WTC11 (cell line): ENCODE data around the gene NCBP1. TPM values are rescaled to one million over a fixed set of nuclear protein-coding genes. Genes with fewer than 3 reads are reported as not detected.
A peak's percentile ranks its signal among the peaks of the same experiment; 100 is the strongest.

ENCODE experiments used
- ATAC-seq: fragments of 200-7000 bp; cut with Tn5 transposase; 2 replicates; pipeline ENCODE4 v1.10.0; 2021; ENCODE audit warnings: mild to moderate bottlenecking, moderate library complexity
- CTCF ChIA-PET: fragments of 300-600 bp; sonication (Branson Sonifier 250); formaldehyde crosslinking; loops from one replicate; lab custom pipeline; 2021; ENCODE audit warnings: antibody characterized with exemption; lab: Charles Lee
- POLR2A ChIA-PET: fragments of 350-600 bp; sonication (Branson Sonifier 250); formaldehyde crosslinking; loops from one replicate; lab custom pipeline; 2021; ENCODE audit warnings: antibody characterized with exemption; lab: Charles Lee
- DNase-seq: peaks from one replicate; pipeline ENCODE4 v3.0.0; 2021; ENCODE audit warnings: low spot score
- H3K27ac Mint-ChIP-seq: 2 replicates; pipeline ENCODE4 v1.8.0; 2021; ENCODE audit warnings: mixed read lengths
- H3K27me3 Mint-ChIP-seq: 2 replicates; pipeline ENCODE4 v1.8.0; 2021; ENCODE audit warnings: low read depth, mild to moderate bottlenecking, moderate library complexity, mixed read lengths
- H3K36me3 Mint-ChIP-seq: 2 replicates; pipeline ENCODE4 v1.8.0; 2021; ENCODE audit warnings: mixed read lengths
- H3K4me1 Mint-ChIP-seq: 2 replicates; pipeline ENCODE4 v1.8.0; 2022; ENCODE audit warnings: mixed read lengths
- H3K4me3 Mint-ChIP-seq: 2 replicates; pipeline ENCODE4 v1.8.0; 2021; ENCODE audit warnings: mild to moderate bottlenecking, moderate library complexity, mixed read lengths
- H3K9me3 Mint-ChIP-seq: 2 replicates; pipeline ENCODE4 v1.8.0; 2021; ENCODE audit warnings: mixed read lengths
- AFF4 ChIP-seq: sonication (generic); formaldehyde crosslinking; IDR thresholded peaks from 2 replicates; pipeline ENCODE4 v1.8.1; 2023; ENCODE audit warnings: mild to moderate bottlenecking, missing genetic modification reagents, borderline replicate concordance
- ATF6 ChIP-seq: sonication (generic); formaldehyde crosslinking; IDR thresholded peaks from 2 replicates; pipeline ENCODE4 v1.8.1; 2023; ENCODE audit warnings: mild to moderate bottlenecking, missing genetic modification reagents
- CTCF ChIP-seq: fragments of 200-600 bp; IDR thresholded peaks from 2 replicates; pipeline ENCODE4 v1.8.0; 2022; ENCODE audit warnings: antibody characterized with exemption
- E2F1 ChIP-seq: sonication (generic); formaldehyde crosslinking; IDR thresholded peaks from 2 replicates; pipeline ENCODE4 v1.8.0; 2022; ENCODE audit warnings: mild to moderate bottlenecking, missing genetic modification reagents
- E2F4 ChIP-seq: sonication (generic); formaldehyde crosslinking; IDR thresholded peaks from 2 replicates; pipeline ENCODE4 v1.8.1; 2022; ENCODE audit warnings: low read depth, mild to moderate bottlenecking, moderate library complexity, missing genetic modification reagents, borderline replicate concordance
- EMX1 ChIP-seq: fragments of 250-450 bp; sonication (Bioruptor Pico); IDR thresholded peaks from 2 replicates; pipeline ENCODE4 v1.8.0; 2021; ENCODE audit warnings: mild to moderate bottlenecking
- ESRRA ChIP-seq: sonication (generic); formaldehyde crosslinking; IDR thresholded peaks from 2 replicates; pipeline ENCODE4 v1.8.1; 2022; ENCODE audit warnings: mild to moderate bottlenecking, missing genetic modification reagents, borderline replicate concordance
- GABPB1 ChIP-seq: sonication (generic); formaldehyde crosslinking; IDR thresholded peaks from 2 replicates; pipeline ENCODE4 v1.8.1; 2023; ENCODE audit warnings: mild to moderate bottlenecking, missing genetic modification reagents
- RELA ChIP-seq: sonication (generic); formaldehyde crosslinking; IDR thresholded peaks from 2 replicates; pipeline ENCODE4 v1.8.1; 2022; ENCODE audit warnings: missing genetic modification reagents, mild to moderate bottlenecking, borderline replicate concordance
- SOX15 ChIP-seq: fragments of 250-450 bp; sonication (Bioruptor Pico); IDR thresholded peaks from 2 replicates; pipeline ENCODE4 v1.9.0; 2021; ENCODE audit warnings: mild to moderate bottlenecking
- ZMAT4 ChIP-seq: fragments of 250-450 bp; sonication (Bioruptor Pico); IDR thresholded peaks from 2 replicates; pipeline ENCODE4 v1.9.0; 2021; ENCODE audit warnings: mild to moderate bottlenecking
- ZNF138 ChIP-seq: sonication (generic); formaldehyde crosslinking; conservative IDR thresholded peaks from 2 replicates; pipeline ENCODE4 v1.8.1; 2022; ENCODE audit warnings: mild to moderate bottlenecking, moderate library complexity, missing genetic modification reagents
- ZNF281 ChIP-seq: sonication (generic); formaldehyde crosslinking; IDR thresholded peaks from 2 replicates; pipeline ENCODE4 v1.8.0; 2023; ENCODE audit warnings: mild to moderate bottlenecking, missing genetic modification reagents
- ZNF512 ChIP-seq: sonication (generic); formaldehyde crosslinking; IDR thresholded peaks from 2 replicates; pipeline ENCODE4 v1.8.1; 2022; ENCODE audit warnings: missing genetic modification reagents, borderline replicate concordance
- ZNF671 ChIP-seq: fragments of 250-450 bp; sonication (Bioruptor Pico); IDR thresholded peaks from 2 replicates; pipeline ENCODE4 v1.8.0; 2021; ENCODE audit warnings: mild to moderate bottlenecking
- ZSCAN18 ChIP-seq: fragments of 250-450 bp; sonication (Bioruptor Pico); IDR thresholded peaks from 2 replicates; pipeline ENCODE4 v2.1.2; 2022; ENCODE audit warnings: mild to moderate bottlenecking, moderate library complexity
- total RNA-seq: library from RNA; stranded (reverse); gene quantifications from 3 replicates; pipeline ENCODE4 v1.2.3, GENCODE V29; 2021

The NCBP1 gene
- total RNA-seq, 1 experiment from 2014 or later: 61.1 TPM

GRCh38 chr9:97696803-97697601 lies 63.4 kb downstream of the NCBP1 start, which contains the start of gene XPA (continued):
- TF ChIP-seq ESRRA (CRISPR knock-in tag) (0 out of 2 replicates have a peak, but pooled peaks have one; percentile 49), AFF4 (CRISPR knock-in tag) (no peak), CTCF (no peak), ATF6 (CRISPR knock-in tag) (no peak), E2F4 (CRISPR knock-in tag) (no peak), SOX15 (CRISPR knock-in tag) (no peak), GABPB1 (CRISPR knock-in tag) (peak; percentile 39; the same call in 1 of the 2 replicates), ZNF138 (0 out of 2 replicates have a peak, but pooled peaks have one; percentile 84), EMX1 (CRISPR knock-in tag) (no peak), ZMAT4 (CRISPR knock-in tag) (no peak)

GRCh38 chr9:97697837-97698236 lies 64.2 kb downstream of the NCBP1 start:
- Mint-ChIP-seq H3K4me3 (peak overlapping the region; percentile 78), H3K9me3 (no peaks in the 10 kb centered on the region), H3K27me3 (peaks cover 52% of the 10 kb centered on the region), H3K4me1 (peaks cover 20% of the 10 kb centered on the region), H3K36me3 (no peaks in the 10 kb centered on the region), H3K27ac (no peak overlapping the region)
- POLR2A ChIA-PET: no interaction called here
- no peak for DNase-seq
- ATAC-seq: no peak
- CTCF ChIA-PET: interaction anchor here (2.3 kb wide), 1 partner anchor 148 kb away, joined by 8 read pairs; no protein-coding TSS in a partner anchor
- TF ChIP-seq E2F4 (CRISPR knock-in tag) (no peak), ZNF281 (CRISPR knock-in tag) (no peak), RELA (no peak), ZSCAN18 (CRISPR knock-in tag) (no peak), E2F1 (no peak), ZNF671 (no peak), ZNF512 (CRISPR knock-in tag) (no peak)
